Stimulated activated memory B cell treated with anti-CD40 and anti-IgM and Interleukin-4, amounts not matched to agents 10 μg/mL and 1 μg/mL and 100 μg/mL, for 72 hours (primary cell): ENCODE measurements around the gene ANO7.

Experiments
- ATAC-seq: fragments of 150-1000 bp; cut with Tn5 transposase; 2 replicates; pipeline ENCODE4 v1.10.0; 2021
- H3K27ac Mint-ChIP-seq: one replicate; pipeline ENCODE4 v1.8.0; 2022; ENCODE audit warnings: mild to moderate bottlenecking, mixed read lengths
- H3K27me3 Mint-ChIP-seq: one replicate; pipeline ENCODE4 v1.8.0; 2022; ENCODE audit warnings: mixed read lengths
- H3K36me3 Mint-ChIP-seq: one replicate; pipeline ENCODE4 v1.8.0; 2022; ENCODE audit warnings: mixed read lengths
- H3K4me1 Mint-ChIP-seq: one replicate; pipeline ENCODE4 v1.8.0; 2022; ENCODE audit warnings: mixed read lengths
- H3K4me3 Mint-ChIP-seq: one replicate; pipeline ENCODE4 v1.8.0; 2022; ENCODE audit warnings: mild to moderate bottlenecking, moderate library complexity, mixed read lengths
- H3K9me3 Mint-ChIP-seq: one replicate; pipeline ENCODE4 v1.8.0; 2022; ENCODE audit warnings: mixed read lengths

ANO7 gene

GRCh38 chr2:241218131-241219029 lies 29.9 kb downstream of the ANO7 start:
- Mint-ChIP-seq H3K36me3 (no peaks in the 10 kb centered on the region), H3K4me1 (peaks cover 19% of the 10 kb centered on the region), H3K27ac (peak overlapping the region; percentile 78), H3K4me3 (peak overlapping the region; percentile 88), H3K27me3 (no peaks in the 10 kb centered on the region), H3K9me3 (no peaks in the 10 kb centered on the region)
- peak; percentile 44 for ATAC-seq

- Mint-ChIP-seq H3K9me3 (no peaks in the 10 kb centered on the region), H3K27me3 (no peaks in the 10 kb centered on the region), H3K36me3 (no peaks in the 10 kb centered on the region), H3K4me1 (peaks cover 20% of the 10 kb centered on the region), H3K4me3 (peak overlapping the region; percentile 88), H3K27ac (peak overlapping the region; percentile 78)
- ATAC-seq = no peak
These were observed 30.5 kb downstream of the ANO7 start for GRCh38 chr2:241219030-241219382.

GRCh38 chr2:241219856-241220356 lies 31.4 kb downstream of the ANO7 start:
- Mint-ChIP-seq H3K4me1 (peaks cover 29% of the 10 kb centered on the region), H3K27ac (no peak overlapping the region), H3K9me3 (no peaks in the 10 kb centered on the region), H3K36me3 (no peaks in the 10 kb centered on the region), H3K4me3 (no peak overlapping the region), H3K27me3 (no peaks in the 10 kb centered on the region)
- no peak for ATAC-seq

GRCh38 chr2:241223211-241224017 lies 34.9 kb downstream of the ANO7 start:
- H3K27me3 Mint-ChIP-seq = no peaks in the 10 kb centered on the region
- no peak for ATAC-seq
- H3K36me3 Mint-ChIP-seq = peaks cover 26% of the 10 kb centered on the region
- H3K27ac Mint-ChIP-seq = no peak overlapping the region
- no peaks in the 10 kb centered on the region for H3K9me3 Mint-ChIP-seq
- peaks cover 28% of the 10 kb centered on the region for H3K4me1 Mint-ChIP-seq
- H3K4me3 Mint-ChIP-seq = no peak overlapping the region

GRCh38 chr2:241224018-241224850 lies 35.8 kb downstream of the ANO7 start:
- Mint-ChIP-seq H3K36me3 (peaks cover 32% of the 10 kb centered on the region), H3K4me3 (peak overlapping the region; percentile 11), H3K27ac (no peak overlapping the region), H3K9me3 (no peaks in the 10 kb centered on the region), H3K4me1 (peaks cover 20% of the 10 kb centered on the region), H3K27me3 (no peaks in the 10 kb centered on the region)
- ATAC-seq = peak; percentile 44

- H3K4me1 Mint-ChIP-seq = peaks cover 16% of the 10 kb centered on the region
- peak overlapping the region; percentile 11 for H3K4me3 Mint-ChIP-seq
- H3K27me3 Mint-ChIP-seq = no peaks in the 10 kb centered on the region
- no peaks in the 10 kb centered on the region for H3K9me3 Mint-ChIP-seq
- H3K36me3 Mint-ChIP-seq = peaks cover 38% of the 10 kb centered on the region
- no peak overlapping the region for H3K27ac Mint-ChIP-seq
- no peak for ATAC-seq
These were observed 36.5 kb downstream of the ANO7 start for GRCh38 chr2:241224851-241225438.

GRCh38 chr2:241225545-241225944 lies 37.1 kb downstream of the ANO7 start:
- no peak for ATAC-seq
- H3K4me3 Mint-ChIP-seq = no peak overlapping the region

GRCh38 chr2:241225983-241226382 lies 37.5 kb downstream of the ANO7 start:
- no peak for ATAC-seq
- Mint-ChIP-seq H3K4me1 (peaks cover 16% of the 10 kb centered on the region), H3K4me3 (no peak overlapping the region), H3K9me3 (no peaks in the 10 kb centered on the region), H3K36me3 (peaks cover 48% of the 10 kb centered on the region), H3K27ac (no peak overlapping the region), H3K27me3 (no peaks in the 10 kb centered on the region)

More at GRCh38 chr2:241225545-241225944, 37.1 kb downstream of the ANO7 start:
- no peaks in the 10 kb centered on the region for H3K27me3 Mint-ChIP-seq
- H3K4me1 Mint-ChIP-seq = peaks cover 16% of the 10 kb centered on the region
- H3K36me3 Mint-ChIP-seq = peaks cover 44% of the 10 kb centered on the region
- no peaks in the 10 kb centered on the region for H3K9me3 Mint-ChIP-seq
- H3K27ac Mint-ChIP-seq = no peak overlapping the region

GRCh38 chr2:241226723-241227572 lies 38.5 kb downstream of the ANO7 start:
- Mint-ChIP-seq H3K9me3 (no peaks in the 10 kb centered on the region), H3K4me3 (no peak overlapping the region), H3K4me1 (peaks cover 16% of the 10 kb centered on the region), H3K27me3 (no peaks in the 10 kb centered on the region), H3K27ac (no peak overlapping the region), H3K36me3 (peaks cover 58% of the 10 kb centered on the region)
- no peak for ATAC-seq

- H3K4me1 Mint-ChIP-seq = peaks cover 16% of the 10 kb centered on the region
- H3K27me3 Mint-ChIP-seq = no peaks in the 10 kb centered on the region
- ATAC-seq = no peak
- peaks cover 64% of the 10 kb centered on the region for H3K36me3 Mint-ChIP-seq
- H3K9me3 Mint-ChIP-seq = no peaks in the 10 kb centered on the region
- no peak overlapping the region for H3K4me3 Mint-ChIP-seq
- no peak overlapping the region for H3K27ac Mint-ChIP-seq
These were observed 39.1 kb downstream of the ANO7 start for GRCh38 chr2:241227594-241227993.

- ATAC-seq = no peak
- H3K4me1 Mint-ChIP-seq = peaks cover 13% of the 10 kb centered on the region
- no peaks in the 10 kb centered on the region for H3K27me3 Mint-ChIP-seq
- peaks cover 71% of the 10 kb centered on the region for H3K36me3 Mint-ChIP-seq
- H3K9me3 Mint-ChIP-seq = no peaks in the 10 kb centered on the region
- no peak overlapping the region for H3K4me3 Mint-ChIP-seq
- no peak overlapping the region for H3K27ac Mint-ChIP-seq
These were observed 39.8 kb downstream of the ANO7 start for GRCh38 chr2:241228081-241228859.

GRCh38 chr2:241228860-241229516 lies 40.5 kb downstream of the ANO7 start:
- Mint-ChIP-seq H3K4me1 (peaks cover 10% of the 10 kb centered on the region), H3K27ac (no peak overlapping the region), H3K4me3 (no peak overlapping the region), H3K36me3 (peaks cover 78% of the 10 kb centered on the region), H3K9me3 (no peaks in the 10 kb centered on the region), H3K27me3 (no peaks in the 10 kb centered on the region)
- no peak for ATAC-seq
